CD4-positive, alpha-beta T cell (primary cell): Measurements from ENCODE around the gene LRRK2. TPM values are rescaled to one million over a fixed set of nuclear protein-coding genes. Genes with fewer than 3 reads are reported as not detected.

ENCODE experiments used
- ATAC-seq: fragments of 200-7000 bp; cut with Tn5 transposase; one replicate; pipeline ENCODE4 v1.10.0; 2022; ENCODE audit warnings: mild to moderate bottlenecking; ENCODE audit not compliant: poor library complexity
- CTCF ChIA-PET: fragments of 350-600 bp; sonication (Branson Sonifier 250); formaldehyde crosslinking; loops from one replicate; lab custom pipeline; 2021; ENCODE audit warnings: antibody characterized with exemption, inconsistent platforms; lab: Charles Lee
- POLR2A ChIA-PET: fragments of 350-600 bp; sonication (Branson Sonifier 250); formaldehyde crosslinking; loops from one replicate; lab custom pipeline; 2021; ENCODE audit warnings: antibody characterized with exemption, inconsistent platforms; lab: Charles Lee
- DNase-seq, 14 experiments: peaks; one replicate each; pipeline ENCODE4 v3.0.0-alpha.2; 2013 to 2020; ENCODE audit warnings: mixed read lengths in 2 of 14
- H3K27ac ChIP-seq, 2 donors: one replicate each; pipeline versions ENCODE4 v1.5.1 to v1.7.0; 2013; ENCODE audit warnings: low read length in 2 of 2, low read depth in 1 of 2, mild to moderate bottlenecking in 1 of 2
- H3K27me3 ChIP-seq, 2 experiments: 1 replicate in 1 of 2; 2 replicates in 1 of 2; pipeline versions ENCODE4 v1.6.1 to v1.7.0; 2013; ENCODE audit warnings: low read length in 2 of 2, control low read depth in 1 of 2, mild to moderate bottlenecking in 1 of 2, moderate library complexity in 1 of 2; ENCODE audit not compliant: insufficient read depth in 2 of 2, control insufficient read depth in 1 of 2
- H3K36me3 ChIP-seq: one replicate; pipeline ENCODE4 v1.6.1; 2013; ENCODE audit warnings: low read length, control low read depth; ENCODE audit not compliant: insufficient read depth
- H3K4me1 ChIP-seq: one replicate; pipeline ENCODE4 v1.6.1; 2013; ENCODE audit warnings: low read length, control low read depth; ENCODE audit not compliant: insufficient read depth
- H3K4me3 ChIP-seq: one replicate; pipeline ENCODE4 v1.5.1; 2013; ENCODE audit warnings: mild to moderate bottlenecking, low read length, moderate library complexity
- H3K9me3 ChIP-seq, 2 experiments: 1 replicate in 1 of 2; 2 replicates in 1 of 2; pipeline versions ENCODE4 v1.6.1 to v1.7.0; 2013; ENCODE audit warnings: low read length in 2 of 2, mild to moderate bottlenecking in 2 of 2, control low read depth in 1 of 2, moderate library complexity in 1 of 2; ENCODE audit not compliant: control insufficient read depth in 1 of 2, insufficient read depth in 1 of 2
- H3K27ac Mint-ChIP-seq: one replicate; pipeline ENCODE4 v1.8.0; 2020; ENCODE audit warnings: mixed read lengths
- H3K27me3 Mint-ChIP-seq: one replicate; pipeline ENCODE4 v1.8.0; 2021; ENCODE audit warnings: mixed read lengths
- H3K36me3 Mint-ChIP-seq: one replicate; pipeline ENCODE4 v1.8.0; 2021; ENCODE audit warnings: low read depth, mixed read lengths
- H3K4me1 Mint-ChIP-seq: one replicate; pipeline ENCODE4 v1.8.0; 2021; ENCODE audit warnings: low read depth, mixed read lengths
- H3K4me3 Mint-ChIP-seq: one replicate; pipeline ENCODE4 v1.8.0; 2020; ENCODE audit warnings: mild to moderate bottlenecking, mixed read lengths
- H3K9me3 Mint-ChIP-seq: one replicate; pipeline ENCODE4 v1.8.0; 2020; ENCODE audit warnings: mixed read lengths
- CTCF ChIP-seq: fragments of 200-600 bp; IDR thresholded peaks from one replicate; pipeline ENCODE4 v1.8.0; 2022; ENCODE audit warnings: antibody characterized with exemption, mild to moderate bottlenecking
- intact Hi-C, 2 experiments: fragments of 100-400 bp; cut with DNase I in 1 of 2; cut with micrococcal nuclease in 1 of 2; formaldehyde crosslinking; loops; one replicate each; pipeline versions ENCODE4 v1.15.1 to v1.9.0; 2023 to 2025; cut with DNase I, micrococcal nuclease
- total RNA-seq, 174 experiments: library from RNA in 2 of 174; stranded (reverse) in 2 of 174; gene quantifications; one replicate each; pipeline ENCODE4 v1.2.3 and lab custom pipeline; 2021 to 2026

The LRRK2 gene
- total RNA-seq, 2 experiments from 2014 or later = 0.42 to 0.60 TPM

DNA sequence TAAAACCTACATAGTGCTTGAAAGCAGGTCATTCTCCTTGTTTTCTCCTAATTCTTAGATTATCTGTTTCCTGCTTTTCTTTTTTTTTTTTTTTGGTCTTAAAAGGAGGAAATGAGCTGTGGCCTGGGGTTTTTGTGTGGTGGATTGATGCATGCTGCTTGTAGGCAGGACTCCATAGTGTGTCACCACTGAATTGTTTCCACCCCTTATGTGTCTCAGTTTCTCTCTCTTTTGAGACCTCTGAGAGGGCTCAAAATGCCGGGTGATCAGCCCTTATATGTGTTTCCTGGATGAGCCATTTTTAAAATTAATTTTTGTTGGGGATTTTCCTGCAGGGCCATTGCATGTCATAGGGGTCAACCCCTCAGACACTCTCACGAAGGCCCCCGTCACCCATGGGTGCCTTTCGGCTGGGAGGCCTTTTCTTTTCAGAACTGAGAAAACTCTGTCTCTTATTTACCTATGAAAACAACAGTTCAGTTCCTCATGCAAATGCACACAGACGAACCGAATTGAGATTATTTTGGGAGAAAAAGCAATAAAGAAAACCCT is 32.0 kb upstream of the LRRK2 start:
- ChIA-PET POLR2A (no interaction called here), CTCF (interaction anchor here (1.1 kb wide), 1 partner anchor 8 kb away, joined by 3 read pairs; no protein-coding TSS in a partner anchor)
- H3K4me1 ChIP-seq = peaks cover 6% of the 10 kb centered on the region
- ATAC-seq (peak; percentile 24), DNase-seq (peak in 3 of 14 experiments; percentile 36 to 53 (median 50))
- Mint-ChIP-seq H3K4me1 (no peaks in the 10 kb centered on the region), H3K9me3 (peaks cover 2% of the 10 kb centered on the region), H3K27me3 (no peaks in the 10 kb centered on the region), H3K27ac (no peak overlapping the region), H3K36me3 (no peaks in the 10 kb centered on the region), H3K4me3 (no peak overlapping the region)
- peaks cover 4% of the 10 kb centered on the region in 2 experiments for H3K9me3 ChIP-seq
- intact Hi-C loops = no loop called here
- no peak for TF ChIP-seq CTCF
- no peak overlapping the region for H3K4me3 ChIP-seq
- no peak overlapping the region for H3K27ac ChIP-seq
- H3K27me3 ChIP-seq = no peaks in the 10 kb centered on the region
- H3K36me3 ChIP-seq = no peaks in the 10 kb centered on the region

- Histone ChIP-seq H3K36me3 (no peaks in the 10 kb centered on the region), H3K9me3 (peaks cover 0 to 4% of the 10 kb centered on the region in 2 experiments), H3K27me3 (no peaks in the 10 kb centered on the region), H3K4me3 (no peak overlapping the region), H3K27ac (no peak overlapping the region), H3K4me1 (peaks cover 6% of the 10 kb centered on the region)
- CTCF ChIA-PET = no interaction called here
- Mint-ChIP-seq H3K27ac (no peak overlapping the region), H3K9me3 (peaks cover 2% of the 10 kb centered on the region), H3K4me1 (no peaks in the 10 kb centered on the region), H3K4me3 (no peak overlapping the region), H3K36me3 (no peaks in the 10 kb centered on the region), H3K27me3 (no peaks in the 10 kb centered on the region)
- intact Hi-C loops = no loop called here
- ATAC-seq (no peak), DNase-seq (no peak)
- POLR2A ChIA-PET = no interaction called here
- TF ChIP-seq CTCF = no peak
These were observed 30.0 kb upstream of the LRRK2 start for GRCh38 chr12:40194846-40195245.

DNA sequence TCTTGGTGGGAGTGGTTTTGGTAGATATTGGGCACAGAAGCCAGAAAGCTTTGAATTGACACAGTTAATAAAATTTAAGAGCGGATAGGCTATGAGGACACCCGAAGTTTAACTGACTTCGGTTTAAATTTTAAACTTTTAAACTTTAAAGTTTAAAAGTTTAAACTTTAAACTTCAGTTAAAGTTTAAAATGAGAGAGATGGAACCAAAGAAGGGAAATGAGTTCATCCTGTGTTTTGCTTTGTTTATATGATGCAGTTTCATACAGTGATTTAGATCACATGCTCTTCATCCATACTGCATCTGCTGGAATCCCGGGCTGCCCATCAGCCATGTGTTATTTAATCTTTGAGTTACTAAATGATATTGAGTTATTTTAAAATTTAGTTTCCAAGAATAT is 27.2 kb upstream of the LRRK2 start:
- Histone ChIP-seq H3K27me3 (no peaks in the 10 kb centered on the region), H3K27ac (no peak overlapping the region), H3K9me3 (no peaks in the 10 kb centered on the region), H3K4me1 (peaks cover 5% of the 10 kb centered on the region), H3K4me3 (no peak overlapping the region), H3K36me3 (no peaks in the 10 kb centered on the region)
- DNase-seq = no peak
- ATAC-seq = no peak
- Mint-ChIP-seq H3K27me3 (no peaks in the 10 kb centered on the region), H3K4me1 (no peaks in the 10 kb centered on the region), H3K27ac (no peak overlapping the region), H3K9me3 (no peaks in the 10 kb centered on the region), H3K4me3 (no peak overlapping the region), H3K36me3 (no peaks in the 10 kb centered on the region)
- ChIA-PET POLR2A (no interaction called here), CTCF (no interaction called here)
- TF ChIP-seq CTCF = no peak
- intact Hi-C loops = no loop called here
